Measurements from ENCODE around the gene DUSP2. TPM values are rescaled to one million over a fixed set of nuclear protein-coding genes. Genes with fewer than 3 reads are reported as not detected.

DUSP2 gene
- 3.9 TPM for polyA plus RNA-seq (2013, experiment 1 of 2)
- polyA plus RNA-seq (2013, experiment 2 of 2): 2.8 TPM

- Histone ChIP-seq H3K4me1 (ENCODE audit: insufficient read depth, low read length) (peaks cover 28% of the 10 kb centered on the region), H3K4me3 (ENCODE audit: low read length) (peak within 1 kb of the TSS; percentile 57), H3K9me3 (ENCODE audit: insufficient read depth, low read depth, low read length) (no peaks in the 10 kb centered on the region), H3K36me3 (ENCODE audit: insufficient read depth, low read length) (no peaks in the 10 kb centered on the region), H3K9ac (ENCODE audit: low read depth, low read length) (peak within 1 kb of the TSS; percentile 79), H3K27me3 (ENCODE audit: insufficient read depth, low read length) (peaks cover 31% of the 10 kb centered on the region), H3K27ac (ENCODE audit: low read depth, low read length) (no peak within 1 kb of the TSS)
- 6% methylated on average over 94 of the region's 94 CpGs for WGBS
Observed at GRCh38 chr2:96145036-96145847, at the start of gene DUSP2. Gene DUSP2, minus strand, starts transcription at chr2:96145440. Its CDS starts 86 bp downstream, at chr2:96145354.

GRCh38 chr2:96191937-96192670 is 46.9 kb upstream of the DUSP2 start:
- no peaks in the 10 kb centered on the region for H3K9me3 ChIP-seq (ENCODE audit: insufficient read depth, low read depth, low read length)
- no peaks in the 10 kb centered on the region for H3K27me3 ChIP-seq (ENCODE audit: insufficient read depth, low read length)
- WGBS: 95% methylated on average over 10 of the region's 11 CpGs
- no peak overlapping the region for H3K27ac ChIP-seq (ENCODE audit: low read depth, low read length)
- H3K4me1 ChIP-seq (ENCODE audit: insufficient read depth, low read length): no peaks in the 10 kb centered on the region
- H3K4me3 ChIP-seq (ENCODE audit: low read length): no peak overlapping the region
- no peak overlapping the region for H3K9ac ChIP-seq (ENCODE audit: low read depth, low read length)
- peaks cover 79% of the 10 kb centered on the region for H3K36me3 ChIP-seq (ENCODE audit: insufficient read depth, low read length)

- Histone ChIP-seq H3K9me3 (ENCODE audit: insufficient read depth, low read depth, low read length) (no peaks in the 10 kb centered on the region), H3K27ac (ENCODE audit: low read depth, low read length) (no peak overlapping the region), H3K4me1 (ENCODE audit: insufficient read depth, low read length) (no peaks in the 10 kb centered on the region), H3K36me3 (ENCODE audit: insufficient read depth, low read length) (peaks cover 92% of the 10 kb centered on the region), H3K9ac (ENCODE audit: low read depth, low read length) (no peak overlapping the region), H3K4me3 (ENCODE audit: low read length) (no peak overlapping the region), H3K27me3 (ENCODE audit: insufficient read depth, low read length) (no peaks in the 10 kb centered on the region)
- WGBS: 91% methylated on average over 12 of the region's 12 CpGs
Observed at GRCh38 chr2:96188821-96189526, 43.7 kb upstream of the DUSP2 start.

- H3K9me3 ChIP-seq (ENCODE audit: insufficient read depth, low read depth, low read length): no peaks in the 10 kb centered on the region
- no peak overlapping the region for H3K9ac ChIP-seq (ENCODE audit: low read depth, low read length)
- H3K36me3 ChIP-seq (ENCODE audit: insufficient read depth, low read length): peaks cover 69% of the 10 kb centered on the region
- no peaks in the 10 kb centered on the region for H3K27me3 ChIP-seq (ENCODE audit: insufficient read depth, low read length)
- no peak overlapping the region for H3K27ac ChIP-seq (ENCODE audit: low read depth, low read length)
- no peaks in the 10 kb centered on the region for H3K4me1 ChIP-seq (ENCODE audit: insufficient read depth, low read length)
- 95% methylated on average over 5 of the region's 5 CpGs for WGBS
- no peak overlapping the region for H3K4me3 ChIP-seq (ENCODE audit: low read length)
Observed at GRCh38 chr2:96186562-96186961, 41.3 kb upstream of the DUSP2 start.

GRCh38 chr2:96185516-96185915 is 40.3 kb upstream of the DUSP2 start:
- peaks cover 58% of the 10 kb centered on the region for H3K36me3 ChIP-seq (ENCODE audit: insufficient read depth, low read length)
- no peak overlapping the region for H3K27ac ChIP-seq (ENCODE audit: low read depth, low read length)
- no peak overlapping the region for H3K4me3 ChIP-seq (ENCODE audit: low read length)
- H3K9me3 ChIP-seq (ENCODE audit: insufficient read depth, low read depth, low read length): no peaks in the 10 kb centered on the region
- no peaks in the 10 kb centered on the region for H3K27me3 ChIP-seq (ENCODE audit: insufficient read depth, low read length)
- WGBS: no CpG with 5 or more reads among the region's 1 CpG
- no peaks in the 10 kb centered on the region for H3K4me1 ChIP-seq (ENCODE audit: insufficient read depth, low read length)
- no peak overlapping the region for H3K9ac ChIP-seq (ENCODE audit: low read depth, low read length)

GRCh38 chr2:96184989-96185388 is 39.7 kb upstream of the DUSP2 start:
- Histone ChIP-seq H3K36me3 (ENCODE audit: insufficient read depth, low read length) (peaks cover 53% of the 10 kb centered on the region), H3K4me3 (ENCODE audit: low read length) (no peak overlapping the region), H3K9ac (ENCODE audit: low read depth, low read length) (no peak overlapping the region), H3K27me3 (ENCODE audit: insufficient read depth, low read length) (no peaks in the 10 kb centered on the region), H3K4me1 (ENCODE audit: insufficient read depth, low read length) (no peaks in the 10 kb centered on the region), H3K9me3 (ENCODE audit: insufficient read depth, low read depth, low read length) (no peaks in the 10 kb centered on the region), H3K27ac (ENCODE audit: low read depth, low read length) (no peak overlapping the region)
- 98% methylated on average over 8 of the region's 8 CpGs for WGBS

- H3K4me1 ChIP-seq (ENCODE audit: insufficient read depth, low read length): no peaks in the 10 kb centered on the region
- no peak overlapping the region for H3K9ac ChIP-seq (ENCODE audit: low read depth, low read length)
- no peaks in the 10 kb centered on the region for H3K9me3 ChIP-seq (ENCODE audit: insufficient read depth, low read depth, low read length)
- no peak overlapping the region for H3K4me3 ChIP-seq (ENCODE audit: low read length)
- WGBS: 98% methylated on average over 8 of the region's 8 CpGs
- H3K27me3 ChIP-seq (ENCODE audit: insufficient read depth, low read length): no peaks in the 10 kb centered on the region
- H3K36me3 ChIP-seq (ENCODE audit: insufficient read depth, low read length): peaks cover 45% of the 10 kb centered on the region
- no peak overlapping the region for H3K27ac ChIP-seq (ENCODE audit: low read depth, low read length)
Observed at GRCh38 chr2:96184188-96184587, 38.9 kb upstream of the DUSP2 start.

- H3K9me3 ChIP-seq (ENCODE audit: insufficient read depth, low read depth, low read length): no peaks in the 10 kb centered on the region
- no peak overlapping the region for H3K27ac ChIP-seq (ENCODE audit: low read depth, low read length)
- no peaks in the 10 kb centered on the region for H3K4me1 ChIP-seq (ENCODE audit: insufficient read depth, low read length)
- H3K27me3 ChIP-seq (ENCODE audit: insufficient read depth, low read length): no peaks in the 10 kb centered on the region
- 93% methylated on average over 3 of the region's 5 CpGs for WGBS
- no peak overlapping the region for H3K9ac ChIP-seq (ENCODE audit: low read depth, low read length)
- H3K36me3 ChIP-seq (ENCODE audit: insufficient read depth, low read length): peaks cover 26% of the 10 kb centered on the region
- H3K4me3 ChIP-seq (ENCODE audit: low read length): no peak overlapping the region
Observed at GRCh38 chr2:96181529-96181928, 36.3 kb upstream of the DUSP2 start.

GRCh38 chr2:96180521-96180920 is 35.3 kb upstream of the DUSP2 start:
- Histone ChIP-seq H3K27me3 (ENCODE audit: insufficient read depth, low read length) (no peaks in the 10 kb centered on the region), H3K9me3 (ENCODE audit: insufficient read depth, low read depth, low read length) (no peaks in the 10 kb centered on the region), H3K36me3 (ENCODE audit: insufficient read depth, low read length) (peaks cover 16% of the 10 kb centered on the region), H3K4me3 (ENCODE audit: low read length) (no peak overlapping the region), H3K4me1 (ENCODE audit: insufficient read depth, low read length) (no peaks in the 10 kb centered on the region), H3K9ac (ENCODE audit: low read depth, low read length) (no peak overlapping the region), H3K27ac (ENCODE audit: low read depth, low read length) (no peak overlapping the region)

- no peak overlapping the region for H3K9ac ChIP-seq (ENCODE audit: low read depth, low read length)
- H3K4me1 ChIP-seq (ENCODE audit: insufficient read depth, low read length): no peaks in the 10 kb centered on the region
- H3K27ac ChIP-seq (ENCODE audit: low read depth, low read length): no peak overlapping the region
- peaks cover 11% of the 10 kb centered on the region for H3K36me3 ChIP-seq (ENCODE audit: insufficient read depth, low read length)
- H3K9me3 ChIP-seq (ENCODE audit: insufficient read depth, low read depth, low read length): no peaks in the 10 kb centered on the region
- 92% methylated on average over 1 of the region's 1 CpG for WGBS
- H3K4me3 ChIP-seq (ENCODE audit: low read length): no peak overlapping the region
- H3K27me3 ChIP-seq (ENCODE audit: insufficient read depth, low read length): no peaks in the 10 kb centered on the region
Observed at GRCh38 chr2:96180002-96180401, 34.8 kb upstream of the DUSP2 start.

GRCh38 chr2:96176661-96177060 is 31.4 kb upstream of the DUSP2 start:
- Histone ChIP-seq H3K36me3 (ENCODE audit: insufficient read depth, low read length) (no peaks in the 10 kb centered on the region), H3K27ac (ENCODE audit: low read depth, low read length) (no peak overlapping the region), H3K9ac (ENCODE audit: low read depth, low read length) (no peak overlapping the region), H3K9me3 (ENCODE audit: insufficient read depth, low read depth, low read length) (no peaks in the 10 kb centered on the region), H3K27me3 (ENCODE audit: insufficient read depth, low read length) (no peaks in the 10 kb centered on the region), H3K4me1 (ENCODE audit: insufficient read depth, low read length) (no peaks in the 10 kb centered on the region), H3K4me3 (ENCODE audit: low read length) (no peak overlapping the region)
- 98% methylated on average over 2 of the region's 4 CpGs for WGBS

Measured in HUES64 (cell line).